Activated naive CD4-positive, alpha-beta T cell treated with anti-CD3 and anti-CD28 coated beads for 36 hours (primary cell): Measurements from ENCODE around the gene PCK2. TPM values are rescaled to one million over a fixed set of nuclear protein-coding genes. Genes with fewer than 3 reads are reported as not detected.

Source experiments
- CTCF ChIA-PET: fragments of 350-600 bp; sonication (Branson Sonifier 250); formaldehyde crosslinking; loops from one replicate; lab custom pipeline; 2021; ENCODE audit warnings: antibody characterized with exemption; lab: Charles Lee
- DNase-seq: peaks from one replicate; pipeline ENCODE4 v3.0.0-alpha.2; 2020
- H3K27ac Mint-ChIP-seq: one replicate; pipeline ENCODE4 v1.8.0; 2021; ENCODE audit warnings: mild to moderate bottlenecking, mixed read lengths
- H3K27me3 Mint-ChIP-seq: one replicate; pipeline ENCODE4 v1.8.0; 2021; ENCODE audit warnings: low read depth, mixed read lengths
- H3K36me3 Mint-ChIP-seq: one replicate; pipeline ENCODE4 v1.8.0; 2021; ENCODE audit warnings: low read depth, mixed read lengths
- H3K4me1 Mint-ChIP-seq: one replicate; pipeline ENCODE4 v1.8.0; 2021; ENCODE audit warnings: low read depth, mixed read lengths
- H3K4me3 Mint-ChIP-seq: one replicate; pipeline ENCODE4 v1.8.0; 2021; ENCODE audit warnings: mild to moderate bottlenecking, moderate library complexity, mixed read lengths
- H3K9me3 Mint-ChIP-seq: one replicate; pipeline ENCODE4 v1.8.0; 2021; ENCODE audit warnings: mixed read lengths
- intact Hi-C: fragments of 100-400 bp; cut with micrococcal nuclease; formaldehyde crosslinking; loops from one replicate; pipeline ENCODE4 v1.15.1; 2023
- total RNA-seq, 2 experiments: library from RNA; stranded (reverse); gene quantifications; one replicate each; pipeline ENCODE4 v1.2.3, GENCODE V29; 2021

PCK2 gene
- total RNA-seq, 2 experiments from 2014 or later: 117 TPM

GRCh38 chr14:24092505-24093206, 1.5 kb upstream of the PCK2 start:
- Mint-ChIP-seq H3K27ac (peak overlapping the region; percentile 98), H3K36me3 (peaks cover 22% of the 10 kb centered on the region), H3K27me3 (no peaks in the 10 kb centered on the region), H3K9me3 (no peaks in the 10 kb centered on the region), H3K4me3 (peak overlapping the region; percentile 99), H3K4me1 (peaks cover 32% of the 10 kb centered on the region)
- CTCF ChIA-PET: interaction anchor here (0.8 to 9.1 kb wide), 11 partner anchors 8 to 122 kb away, joined by 3 to 386 read pairs (median 3); partner anchors contain the start of gene CARMIL3
- intact Hi-C loops: loop anchor here (5.0 kb wide), 2 partner anchors 205 to 350 kb away; partner anchors contain the start of genes DHRS1, NOP9 and SDR39U1
- no peak for DNase-seq

- CTCF ChIA-PET: interaction anchor here (0.8 to 9.1 kb wide), 10 partner anchors 8 to 123 kb away, joined by 3 to 386 read pairs (median 4); partner anchors contain the start of gene CARMIL3
- H3K4me1 Mint-ChIP-seq: peaks cover 32% of the 10 kb centered on the region
- peak overlapping the region; percentile 98 for H3K27ac Mint-ChIP-seq
- H3K27me3 Mint-ChIP-seq: no peaks in the 10 kb centered on the region
- H3K36me3 Mint-ChIP-seq: peaks cover 23% of the 10 kb centered on the region
- H3K9me3 Mint-ChIP-seq: no peaks in the 10 kb centered on the region
- no peak for DNase-seq
- peak overlapping the region; percentile 99 for H3K4me3 Mint-ChIP-seq
- intact Hi-C loops: loop anchor here (5.0 kb wide), 2 partner anchors 204 to 349 kb away; partner anchors contain the start of genes DHRS1, NOP9 and SDR39U1
Observed at GRCh38 chr14:24093207-24093900, 757 bp upstream of the PCK2 start.

- Mint-ChIP-seq H3K4me1 (peaks cover 32% of the 10 kb centered on the region), H3K27ac (peak overlapping the region; percentile 98), H3K27me3 (no peaks in the 10 kb centered on the region), H3K4me3 (peak overlapping the region; percentile 99), H3K9me3 (no peaks in the 10 kb centered on the region), H3K36me3 (peaks cover 31% of the 10 kb centered on the region)
- DNase-seq: no peak
- CTCF ChIA-PET: interaction anchor here (0.8 to 9.1 kb wide), 6 partner anchors 11 to 463 kb away, joined by 3 to 386 read pairs (median 40); partner anchors contain the start of genes CARMIL3, EMC9 and IRF9
- intact Hi-C loops: loop anchor here (1.0 to 5.0 kb wide), 11 partner anchors 14 to 774 kb away; partner anchors contain the start of genes CHMP4A, DCAF11, DHRS1 and DHRS4L2
Observed at GRCh38 chr14:24094841-24095270, 745 bp downstream of the PCK2 start.

- Mint-ChIP-seq H3K36me3 (peaks cover 37% of the 10 kb centered on the region), H3K4me1 (peaks cover 32% of the 10 kb centered on the region), H3K4me3 (peak overlapping the region; percentile 99), H3K27me3 (no peaks in the 10 kb centered on the region), H3K27ac (peak overlapping the region; percentile 98), H3K9me3 (no peaks in the 10 kb centered on the region)
- intact Hi-C loops: loop anchor here (2.0 kb wide), 2 partner anchors 107 to 627 kb away; partner anchors contain the start of genes DHRS4L2 and NGDN
- CTCF ChIA-PET: interaction anchor here (0.8 to 9.1 kb wide), 6 partner anchors 11 to 464 kb away, joined by 3 to 386 read pairs (median 40); partner anchors contain the start of genes CARMIL3, EMC9 and IRF9
- DNase-seq: peak; percentile 64
Observed at GRCh38 chr14:24095271-24096068, 1.4 kb downstream of the PCK2 start.

- Mint-ChIP-seq H3K9me3 (no peaks in the 10 kb centered on the region), H3K27me3 (no peaks in the 10 kb centered on the region), H3K4me1 (peaks cover 29% of the 10 kb centered on the region), H3K4me3 (peak overlapping the region; percentile 50), H3K36me3 (peaks cover 47% of the 10 kb centered on the region), H3K27ac (peak overlapping the region; percentile 47)
- CTCF ChIA-PET: interaction anchor here (1.8 to 9.1 kb wide), 4 partner anchors 9 to 40 kb away, joined by 9 to 386 read pairs (median 151); partner anchors contain the start of gene CARMIL3
- intact Hi-C loops: no loop called here
- no peak for DNase-seq
Observed at GRCh38 chr14:24096545-24097181, 2.6 kb downstream of the PCK2 start.

DNA sequence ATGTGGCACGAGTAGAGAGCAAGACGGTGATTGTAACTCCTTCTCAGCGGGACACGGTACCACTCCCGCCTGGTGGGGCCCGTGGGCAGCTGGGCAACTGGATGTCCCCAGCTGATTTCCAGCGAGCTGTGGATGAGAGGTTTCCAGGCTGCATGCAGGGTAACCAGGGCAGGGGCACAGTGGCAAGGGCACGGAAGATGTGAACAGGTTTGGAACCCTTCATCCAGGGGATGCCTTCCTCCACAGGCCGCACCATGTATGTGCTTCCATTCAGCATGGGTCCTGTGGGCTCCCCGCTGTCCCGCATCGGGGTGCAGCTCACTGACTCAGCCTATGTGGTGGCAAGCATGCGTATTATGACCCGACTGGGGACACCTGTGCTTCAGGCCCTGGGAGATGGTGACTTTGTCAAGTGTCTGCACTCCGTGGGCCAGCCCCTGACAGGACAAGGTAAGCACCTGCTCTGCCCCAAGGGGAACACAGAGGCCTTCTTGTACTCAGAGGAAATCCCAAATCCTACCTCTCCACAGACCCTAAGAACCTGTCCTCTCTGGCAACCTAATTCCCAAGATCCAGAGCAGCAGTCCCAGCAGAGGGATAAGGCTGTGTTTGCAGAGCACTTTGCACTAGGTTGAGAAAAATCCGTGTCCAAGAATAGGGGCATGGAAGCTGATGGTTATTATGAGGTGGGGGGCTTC, 4.3 kb downstream of the PCK2 start:
- CTCF ChIA-PET: interaction anchor here (0.5 to 1.8 kb wide), 4 partner anchors 10 to 63 kb away, joined by 3 to 12 read pairs (median 6); partner anchors contain the start of gene IRF9
- Mint-ChIP-seq H3K4me1 (peaks cover 22% of the 10 kb centered on the region), H3K36me3 (peaks cover 60% of the 10 kb centered on the region), H3K27ac (no peak overlapping the region), H3K4me3 (no peak overlapping the region), H3K27me3 (no peaks in the 10 kb centered on the region), H3K9me3 (no peaks in the 10 kb centered on the region)
- DNase-seq: no peak
- intact Hi-C loops: no loop called here

- Mint-ChIP-seq H3K27ac (no peak overlapping the region), H3K27me3 (no peaks in the 10 kb centered on the region), H3K9me3 (no peaks in the 10 kb centered on the region), H3K4me1 (peaks cover 17% of the 10 kb centered on the region), H3K4me3 (no peak overlapping the region), H3K36me3 (peaks cover 68% of the 10 kb centered on the region)
- intact Hi-C loops: no loop called here
- DNase-seq: no peak
- CTCF ChIA-PET: interaction anchor here (1.1 to 1.7 kb wide), 2 partner anchors 9 to 62 kb away, joined by 3 to 12 read pairs; partner anchors contain the start of gene IRF9
Observed at GRCh38 chr14:24098927-24099813, 5.1 kb downstream of the PCK2 start.

- H3K9me3 Mint-ChIP-seq: no peaks in the 10 kb centered on the region
- no peak overlapping the region for H3K27ac Mint-ChIP-seq
- peaks cover 67% of the 10 kb centered on the region for H3K36me3 Mint-ChIP-seq
- no peak overlapping the region for H3K4me3 Mint-ChIP-seq
- CTCF ChIA-PET: interaction anchor here (0.6 to 11.7 kb wide), 3 partner anchors 7 to 112 kb away, joined by 3 to 226 read pairs (median 4); partner anchors contain the start of gene PCK2
- DNase-seq: no peak
- peaks cover 13% of the 10 kb centered on the region for H3K4me1 Mint-ChIP-seq
- no peaks in the 10 kb centered on the region for H3K27me3 Mint-ChIP-seq
- intact Hi-C loops: no loop called here
Observed at GRCh38 chr14:24100197-24100981, 6.3 kb downstream of the PCK2 start.

GRCh38 chr14:24100982-24101494, 6.9 kb downstream of the PCK2 start:
- intact Hi-C loops: no loop called here
- H3K9me3 Mint-ChIP-seq: no peaks in the 10 kb centered on the region
- H3K27ac Mint-ChIP-seq: no peak overlapping the region
- peaks cover 62% of the 10 kb centered on the region for H3K36me3 Mint-ChIP-seq
- no peaks in the 10 kb centered on the region for H3K27me3 Mint-ChIP-seq
- CTCF ChIA-PET: interaction anchor here (0.6 to 11.7 kb wide), 3 partner anchors 8 to 113 kb away, joined by 3 to 226 read pairs (median 4); partner anchors contain the start of gene PCK2
- DNase-seq: no peak
- peaks cover 8% of the 10 kb centered on the region for H3K4me1 Mint-ChIP-seq
- H3K4me3 Mint-ChIP-seq: no peak overlapping the region
